ENCODE measurements around the gene GALNT1. TPM values are rescaled to one million over a fixed set of nuclear protein-coding genes. Genes with fewer than 3 reads are reported as not detected.

Gene GALNT1
- polyA plus RNA-seq, 1 donor (not counting 4 experiments of a cell fraction or from before 2014, with no cell fraction given) = 69.4 TPM

DNA sequence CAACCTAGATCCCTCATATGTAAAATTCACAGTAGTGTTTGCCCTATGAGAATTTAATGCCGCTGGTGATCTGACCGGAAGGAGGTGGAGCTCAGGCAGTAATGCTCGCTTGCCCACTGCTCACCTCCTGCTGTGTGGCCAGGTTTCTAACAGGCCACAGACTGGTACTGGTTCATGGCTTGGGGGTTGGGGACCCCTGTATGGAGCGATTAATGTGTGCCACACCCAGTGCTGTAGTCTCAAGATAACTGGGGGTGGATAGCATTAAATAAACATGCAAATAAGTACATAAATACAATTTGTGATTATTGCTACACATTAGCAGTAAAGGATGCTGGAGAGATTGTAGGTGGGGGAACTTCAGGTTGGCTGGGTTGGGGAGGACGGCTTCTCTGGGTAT lies 3.2 kb downstream of the GALNT1 start:
- Histone ChIP-seq H3K27ac (ENCODE audit: control insufficient read depth, insufficient read depth, low read length) (no peak overlapping the region), H3K9me3 (ENCODE audit: control insufficient read depth, low read depth, low read length) (no peaks in the 10 kb centered on the region), H3K9me1 (ENCODE audit: control insufficient read depth, extremely low read depth, insufficient read depth, low read length) (no peaks in the 10 kb centered on the region), H3K4me2 (ENCODE audit: control insufficient read depth, extremely low read depth, insufficient read depth, low read depth, low read length) (no peak overlapping the region), H3K79me2 (ENCODE audit: control insufficient read depth, insufficient read depth, low read length) (peaks cover 66% of the 10 kb centered on the region), H3K4me1 (ENCODE audit: control insufficient read depth, extremely low read depth, insufficient read depth, low read length) (peaks cover 16% of the 10 kb centered on the region), H3K9ac (ENCODE audit: control insufficient read depth, extremely low read depth, insufficient read depth, low read length) (no peak overlapping the region), H2AFZ (ENCODE audit: control insufficient read depth, low read length) (no peak overlapping the region), H3K36me3 (ENCODE audit: control insufficient read depth in 2 of 2, extremely low read depth in 1 of 2, insufficient read depth in 2 of 2, low read length in 2 of 2) (no peaks in the 10 kb centered on the region), H3K4me3 (ENCODE audit: control insufficient read depth in 2 of 3, extremely low read depth in 1 of 3, insufficient read depth in 2 of 3, low read depth in 1 of 3, low read length in 3 of 3) (no peak overlapping the region), H4K20me1 (ENCODE audit: control insufficient read depth, extremely low read depth, insufficient read depth, low read length) (no peaks in the 10 kb centered on the region), H3K27me3 (ENCODE audit: control insufficient read depth, extremely low read depth, insufficient read depth, low read length) (no peaks in the 10 kb centered on the region)
- no peak for FAIRE-seq
- DNase-seq (ENCODE audit: low read depth, low spot score) = no peak
- dilution Hi-C loops (cut with MboI; ENCODE audit: extremely low pct_ligation_motif_present, low sequenced_read_pairs) = no loop called here
- TF ChIP-seq EZH2 (IDR thresholded peaks at IDR 0.05; ENCODE audit: low read length) = no peak
- TF ChIP-seq, protein P1, sequence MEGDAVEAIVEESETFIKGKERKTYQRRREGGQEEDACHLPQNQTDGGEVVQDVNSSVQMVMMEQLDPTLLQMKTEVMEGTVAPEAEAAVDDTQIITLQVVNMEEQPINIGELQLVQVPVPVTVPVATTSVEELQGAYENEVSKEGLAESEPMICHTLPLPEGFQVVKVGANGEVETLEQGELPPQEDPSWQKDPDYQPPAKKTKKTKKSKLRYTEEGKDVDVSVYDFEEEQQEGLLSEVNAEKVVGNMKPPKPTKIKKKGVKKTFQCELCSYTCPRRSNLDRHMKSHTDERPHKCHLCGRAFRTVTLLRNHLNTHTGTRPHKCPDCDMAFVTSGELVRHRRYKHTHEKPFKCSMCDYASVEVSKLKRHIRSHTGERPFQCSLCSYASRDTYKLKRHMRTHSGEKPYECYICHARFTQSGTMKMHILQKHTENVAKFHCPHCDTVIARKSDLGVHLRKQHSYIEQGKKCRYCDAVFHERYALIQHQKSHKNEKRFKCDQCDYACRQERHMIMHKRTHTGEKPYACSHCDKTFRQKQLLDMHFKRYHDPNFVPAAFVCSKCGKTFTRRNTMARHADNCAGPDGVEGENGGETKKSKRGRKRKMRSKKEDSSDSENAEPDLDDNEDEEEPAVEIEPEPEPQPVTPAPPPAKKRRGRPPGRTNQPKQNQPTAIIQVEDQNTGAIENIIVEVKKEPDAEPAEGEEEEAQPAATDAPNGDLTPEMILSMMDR (optimal IDR thresholded peaks at IDR 0.05 in 1 of 3, IDR thresholded peaks at IDR 0.05 in 1 of 3, conservative IDR thresholded peaks at IDR 0.05 in 1 of 3; ENCODE audit: extremely low read depth in 1 of 3, insufficient read depth in 2 of 3, low read length in 3 of 3) = no peak

DNA sequence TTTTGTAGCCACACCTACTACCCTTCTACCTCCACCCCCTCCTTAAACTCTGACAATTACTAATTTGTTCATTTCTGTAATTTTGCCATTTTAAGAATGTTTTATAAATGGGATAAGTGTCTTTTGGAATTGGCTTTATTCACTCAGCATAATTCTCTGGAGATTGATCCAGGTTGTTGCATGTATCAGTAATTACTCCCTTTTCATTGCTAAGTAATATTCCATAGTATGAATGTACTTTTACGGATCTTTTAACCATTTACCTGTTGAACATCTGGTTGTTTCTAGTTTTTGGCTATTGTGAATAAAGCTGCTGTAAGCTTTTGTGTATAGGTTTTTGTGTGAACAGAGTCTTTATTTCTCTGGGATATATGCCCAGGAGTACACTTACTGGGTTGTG lies 4.1 kb downstream of the GALNT1 start:
- no peaks in the 10 kb centered on the region for H3K27me3 ChIP-seq (ENCODE audit: control insufficient read depth, extremely low read depth, insufficient read depth, low read length)
- no peaks in the 10 kb centered on the region for H4K20me1 ChIP-seq (ENCODE audit: control insufficient read depth, extremely low read depth, insufficient read depth, low read length)
- no peak for FAIRE-seq
- DNase-seq (ENCODE audit: low read depth, low spot score) = no peak
- H3K4me2 ChIP-seq (ENCODE audit: control insufficient read depth, extremely low read depth, insufficient read depth, low read depth, low read length) = no peak overlapping the region
- H3K9me3 ChIP-seq (ENCODE audit: control insufficient read depth, low read depth, low read length) = no peaks in the 10 kb centered on the region
- no peak overlapping the region for H3K4me3 ChIP-seq (ENCODE audit: control insufficient read depth in 2 of 3, extremely low read depth in 1 of 3, insufficient read depth in 2 of 3, low read depth in 1 of 3, low read length in 3 of 3)
- dilution Hi-C loops (cut with MboI; ENCODE audit: extremely low pct_ligation_motif_present, low sequenced_read_pairs) = no loop called here
- no peak overlapping the region for H3K27ac ChIP-seq (ENCODE audit: control insufficient read depth, insufficient read depth, low read length)
- peaks cover 13% of the 10 kb centered on the region for H3K4me1 ChIP-seq (ENCODE audit: control insufficient read depth, extremely low read depth, insufficient read depth, low read length)
- no peaks in the 10 kb centered on the region for H3K36me3 ChIP-seq (ENCODE audit: control insufficient read depth in 2 of 2, extremely low read depth in 1 of 2, insufficient read depth in 2 of 2, low read length in 2 of 2)
- H3K9ac ChIP-seq (ENCODE audit: control insufficient read depth, extremely low read depth, insufficient read depth, low read length) = no peak overlapping the region
- TF ChIP-seq, protein P1 (optimal IDR thresholded peaks at IDR 0.05 in 1 of 3, IDR thresholded peaks at IDR 0.05 in 1 of 3, conservative IDR thresholded peaks at IDR 0.05 in 1 of 3; ENCODE audit: extremely low read depth in 1 of 3, insufficient read depth in 2 of 3, low read length in 3 of 3) = no peak
- TF ChIP-seq EZH2 (IDR thresholded peaks at IDR 0.05; ENCODE audit: low read length) = no peak
- H3K79me2 ChIP-seq (ENCODE audit: control insufficient read depth, insufficient read depth, low read length) = peaks cover 68% of the 10 kb centered on the region
- no peak overlapping the region for H2AFZ ChIP-seq (ENCODE audit: control insufficient read depth, low read length)
- no peaks in the 10 kb centered on the region for H3K9me1 ChIP-seq (ENCODE audit: control insufficient read depth, extremely low read depth, insufficient read depth, low read length)

All from keratinocyte (primary cell).